Astrocyte of the hippocampus (primary cell): ENCODE measurements around the gene IPMK.

Experiments
- DNase-seq: peaks from one replicate; pipeline ENCODE4 v3.0.0; 2011; ENCODE audit warnings: low read depth, low spot score

The IPMK gene

DNA sequence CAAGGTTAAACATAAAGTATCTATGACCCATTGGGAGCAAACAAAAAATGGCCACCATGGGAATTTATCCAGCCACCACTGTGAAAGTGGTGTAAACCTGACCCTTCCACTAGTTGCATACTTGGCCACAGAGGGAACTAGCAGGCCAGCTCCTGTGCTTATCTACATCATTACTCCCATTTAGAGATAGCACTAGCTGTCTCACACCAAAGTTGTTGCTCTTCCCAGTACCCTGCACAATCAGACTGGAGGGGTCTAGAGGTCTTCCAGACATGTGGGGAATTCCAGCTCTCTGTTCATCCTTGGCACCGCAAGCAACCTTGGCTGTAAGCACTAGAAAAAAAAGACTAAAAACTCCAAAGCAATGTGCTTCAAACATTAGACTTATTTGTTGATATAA is 113.9 kb downstream of the IPMK start:
- no peak for DNase-seq

DNA sequence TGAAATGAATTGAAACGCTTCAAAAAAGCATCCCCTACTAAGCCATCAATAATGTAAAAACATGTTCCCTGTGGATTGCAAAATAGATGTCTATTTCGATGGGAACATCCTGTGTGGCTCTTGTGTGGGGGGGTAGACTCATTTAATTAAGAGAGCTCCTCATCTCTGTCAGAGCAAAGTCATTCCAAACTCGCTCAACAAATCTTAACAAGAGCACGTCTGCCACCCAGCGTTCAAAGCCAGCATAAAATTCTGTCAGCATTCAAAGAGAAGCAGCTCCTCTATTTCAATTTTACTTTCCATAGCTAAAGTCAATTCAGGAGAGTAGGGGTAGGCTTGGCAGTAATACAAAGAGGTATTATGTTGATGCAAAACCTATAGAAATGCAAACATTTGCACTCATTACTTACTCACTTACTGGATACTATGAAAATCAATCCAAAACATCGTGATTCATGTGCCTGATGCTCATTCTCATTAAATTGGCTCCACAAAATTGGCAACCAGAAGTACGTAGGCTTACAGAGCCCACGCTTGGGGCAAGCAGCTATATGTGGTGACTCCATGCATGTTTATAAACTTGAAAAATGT is 114.9 kb downstream of the IPMK start:
- peak; percentile 80 for DNase-seq

DNA sequence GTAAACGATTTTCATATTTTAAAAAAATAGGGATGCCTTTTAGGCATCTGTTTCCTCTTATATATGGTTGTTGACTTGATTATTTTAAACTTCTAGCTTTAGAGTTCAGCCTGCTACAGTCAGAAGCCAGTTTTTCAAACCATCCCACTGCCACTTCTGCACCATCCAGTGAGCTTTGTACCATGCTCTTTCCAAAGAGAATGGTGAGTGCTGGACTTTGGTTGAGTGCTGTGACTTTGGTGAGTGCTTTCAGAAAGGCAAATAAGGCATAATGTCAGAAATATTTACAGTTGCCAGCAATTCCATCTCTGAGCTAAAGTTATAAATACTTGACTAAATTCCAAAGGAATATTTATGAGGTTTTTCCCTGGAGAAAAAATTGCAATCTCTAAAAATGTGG is 117.4 kb downstream of the IPMK start:
- no peak for DNase-seq

DNA sequence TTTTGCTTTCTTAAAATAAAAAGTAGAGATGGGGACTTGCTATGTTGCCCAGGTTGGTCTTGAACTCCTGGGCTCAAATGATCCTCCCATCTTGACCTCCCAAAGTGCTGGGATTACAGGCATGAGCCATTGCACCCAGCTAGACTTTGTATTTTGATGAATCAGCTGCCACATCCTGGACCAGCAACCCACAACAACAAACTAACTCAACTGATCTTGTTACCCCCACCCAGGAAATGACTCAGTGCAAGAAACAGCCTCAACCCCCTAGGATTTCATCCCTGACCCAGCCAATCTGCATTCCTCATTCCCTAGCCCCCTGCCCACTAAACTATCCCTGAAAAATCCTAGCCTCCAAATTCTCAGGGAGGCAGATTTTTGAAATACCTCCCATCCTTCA is 123.8 kb downstream of the IPMK start:
- DNase-seq: no peak
